HCT116 (cell line): ENCODE data around the gene CENPB. TPM values are rescaled to one million over a fixed set of nuclear protein-coding genes. Genes with fewer than 3 reads are reported as not detected.

ENCODE experiments used
- ATAC-seq: fragments of 200-7000 bp; cut with Tn5 transposase; 2 replicates; pipeline ENCODE4 v1.9.1; 2020; ENCODE audit warnings: mild to moderate bottlenecking, moderate library complexity
- BruUV-seq: library from RNA; stranded (reverse); fragments of 400-500 nt; replicated peaks from 2 replicates; lab custom pipeline; 2021; lab: Mats Ljungman, UMichigan
- CTCF ChIA-PET: fragments of 300-600 bp; sonication (Branson Sonifier 250); formaldehyde crosslinking; loops from one replicate; lab custom pipeline; 2021; ENCODE audit warnings: antibody characterized with exemption; lab: Charles Lee
- POLR2A ChIA-PET: fragments of 300-600, 350-600 bp; sonication (Branson Sonifier 250); formaldehyde crosslinking; loops from one replicate; lab custom pipeline; 2021; ENCODE audit warnings: antibody characterized with exemption; lab: Charles Lee
- RAD21 ChIA-PET, 2 experiments: fragments of 300-600 bp; sonication (Branson Sonifier 250); formaldehyde crosslinking; loops; one replicate each; lab custom pipeline; 2023; ENCODE audit warnings: low total read pairs in 2 of 2; ENCODE audit not compliant: uncharacterized antibody in 2 of 2, unreplicated experiment in 2 of 2, low non-redundant PET in 1 of 2; lab: Charles Lee
- DNase-seq: peaks from one replicate; pipeline ENCODE4 v3.0.0-alpha.2; 2010; ENCODE audit warnings: low read depth, low spot score
- H2AFZ ChIP-seq: fragments of 200-600 bp; shearing (Covaris generic), sonication (generic); 2 replicates; pipeline ENCODE4 v1.6.1; 2017; ENCODE audit warnings: low read depth, mixed run types, mixed read lengths, antibody characterized with exemption, low read length; ENCODE audit not compliant: poor library complexity, severe bottlenecking
- H3K27ac ChIP-seq: 2 replicates; pipeline ENCODE4 v1.5.1; 2012; ENCODE audit warnings: low read depth, low read length
- H3K27me3 ChIP-seq: fragments of 200-600 bp; sonication (generic); 2 replicates; pipeline ENCODE4 v1.6.1; 2016; ENCODE audit warnings: mixed run types, low read length, mixed read lengths; ENCODE audit not compliant: insufficient read depth
- H3K36me3 ChIP-seq, 2 experiments: fragments of 200-500 bp in 1 of 2; fragments of 200-600 bp in 1 of 2; sonication (Bioruptor generic) in 1 of 2; sonication (generic) in 1 of 2; 2 replicates each; pipeline versions ENCODE4 v1.5.1 to v1.6.1; 2014 to 2016; ENCODE audit warnings: low read length in 2 of 2, inconsistent platforms in 1 of 2, mixed read lengths in 1 of 2, mixed run types in 1 of 2; ENCODE audit not compliant: insufficient read depth in 2 of 2, control insufficient read depth in 1 of 2
- H3K4me1 ChIP-seq, 2 experiments: fragments of 200-600 bp in 1 of 2; sonication (generic) in 1 of 2; 2 replicates each; pipeline versions ENCODE4 v1.5.1 to v1.6.1; 2012 to 2017; ENCODE audit warnings: low read length in 2 of 2, inconsistent platforms in 1 of 2, mild to moderate bottlenecking in 1 of 2, mixed read lengths in 1 of 2, mixed run types in 1 of 2, moderate library complexity in 1 of 2; ENCODE audit not compliant: insufficient read depth in 2 of 2, control insufficient read depth in 1 of 2
- H3K4me2 ChIP-seq: fragments of 200-600 bp; sonication (generic); 2 replicates; pipeline ENCODE4 v1.6.1; 2017; ENCODE audit warnings: mixed run types, low read length, mixed read lengths
- H3K4me3 ChIP-seq, 2 experiments: fragments of 200-600 bp in 1 of 2; sonication (generic) in 1 of 2; replicated peaks in 1 of 2; 2 replicates each; pipeline ENCODE4 v1.5.1; 2011 to 2016; ENCODE audit warnings: low read length in 2 of 2, control low read depth in 1 of 2, low read depth in 1 of 2, mild to moderate bottlenecking in 1 of 2, mixed read lengths in 1 of 2, mixed run types in 1 of 2
- H3K79me2 ChIP-seq: fragments of 200-600 bp; sonication (generic); 2 replicates; pipeline ENCODE4 v1.6.1; 2017; ENCODE audit warnings: mild to moderate bottlenecking, mixed run types, low read length, moderate library complexity, mixed read lengths; ENCODE audit not compliant: insufficient read depth
- H3K9ac ChIP-seq: fragments of 200-600 bp; sonication (generic); 2 replicates; pipeline ENCODE4 v1.6.1; 2016; ENCODE audit warnings: low read length, mixed read lengths
- H3K9me2 ChIP-seq: fragments of 200-600 bp; sonication (generic), shearing (Covaris generic); 2 replicates; pipeline ENCODE4 v1.6.1; 2017; ENCODE audit warnings: mixed run types, mild to moderate bottlenecking, moderate library complexity; ENCODE audit not compliant: insufficient read depth
- H3K9me3 ChIP-seq, 2 experiments: fragments of 200-500 bp in 1 of 2; fragments of 200-600 bp in 1 of 2; sonication (Bioruptor generic) in 1 of 2; sonication (generic) in 1 of 2; 2 replicates each; pipeline ENCODE4 v1.6.1; 2014 to 2017; ENCODE audit warnings: low read length in 2 of 2, mixed read lengths in 2 of 2, inconsistent platforms in 1 of 2, low read depth in 1 of 2, mild to moderate bottlenecking in 1 of 2, mixed run types in 1 of 2, moderate library complexity in 1 of 2; ENCODE audit not compliant: control insufficient read depth in 1 of 2, insufficient read depth in 1 of 2
- H4K20me1 ChIP-seq: fragments of 200-600 bp; sonication (generic), shearing (Covaris generic); 2 replicates; pipeline ENCODE4 v1.6.1; 2017; ENCODE audit warnings: mixed run types, mild to moderate bottlenecking, moderate library complexity; ENCODE audit not compliant: insufficient read depth
- CBX3 ChIP-seq: IDR thresholded peaks from 2 replicates; pipeline ENCODE4 v1.6.1; 2012; ENCODE audit warnings: low read depth
- EZH2 ChIP-seq: fragments of 200-600 bp; sonication (generic); IDR thresholded peaks from 2 replicates; pipeline ENCODE4 v1.6.1; 2017; ENCODE audit warnings: antibody characterized with exemption, mixed run types
- EZH2phosphoT487 ChIP-seq: fragments of 200-600 bp; IDR thresholded peaks from 2 replicates; pipeline ENCODE4 v1.6.1; 2018; ENCODE audit warnings: antibody characterized with exemption, borderline replicate concordance
- SIN3A ChIP-seq: IDR thresholded peaks from 2 replicates; pipeline ENCODE4 v1.6.1; 2012; ENCODE audit warnings: low read depth
- SP1 ChIP-seq: IDR thresholded peaks from 2 replicates; pipeline ENCODE4 v1.6.1; 2012; ENCODE audit warnings: low read depth
- SRF ChIP-seq: IDR thresholded peaks from 2 replicates; pipeline ENCODE4 v1.6.1; 2012; ENCODE audit warnings: low read depth
- TCF7L2 ChIP-seq: IDR thresholded peaks from 2 replicates; pipeline ENCODE4 v1.7.0; 2011; ENCODE audit warnings: borderline replicate concordance, inconsistent platforms; ENCODE audit not compliant: insufficient read depth, insufficient read length; ENCODE audit errors: extremely low read depth
- ZBTB33 ChIP-seq: IDR thresholded peaks from 2 replicates; pipeline ENCODE4 v1.6.1; 2011; ENCODE audit warnings: mild to moderate bottlenecking, low read length, moderate library complexity; ENCODE audit not compliant: insufficient replicate concordance; ENCODE audit errors: extremely low read depth
- intact Hi-C: fragments of 100-400 bp; cut with micrococcal nuclease; formaldehyde crosslinking; loops from 2 replicates; pipeline ENCODE4 v1.10.0; 2022
- total RNA-seq: library from RNA; stranded (reverse); gene quantifications from one replicate; pipeline ENCODE4 v1.2.1, GENCODE V29; 2021; ENCODE audit not compliant: unreplicated experiment
- TF ChIP-seq, protein P1 (sequence below): IDR thresholded peaks from 2 replicates; pipeline ENCODE4 v1.6.1; 2012

The CENPB gene
- total RNA-seq, 1 experiment from 2014 or later: 67.2 TPM

DNA sequence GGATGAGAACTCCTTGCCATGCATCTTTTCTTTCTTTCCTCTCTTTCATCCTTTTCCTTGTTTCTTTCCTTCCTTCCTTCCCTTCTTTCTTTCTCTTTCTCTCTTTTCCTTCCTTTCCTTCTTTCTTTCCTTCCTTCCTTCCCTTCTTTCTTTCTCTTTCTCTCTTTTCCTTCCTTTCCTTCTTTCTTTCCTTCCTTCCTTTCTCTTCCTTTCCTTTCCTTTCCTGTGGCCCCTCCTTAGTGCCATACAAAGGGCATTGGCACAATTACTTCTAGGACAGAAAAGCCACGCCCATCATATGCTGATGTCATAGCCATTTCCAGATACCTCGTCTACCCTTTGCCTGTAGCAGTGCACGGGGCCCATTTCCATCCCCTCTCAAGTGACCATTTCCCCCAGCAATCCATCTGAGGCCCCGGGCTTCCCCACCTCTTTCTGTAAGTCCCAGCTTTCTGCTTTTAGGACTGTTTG lies 2.2 kb upstream of the CENPB start:
- Histone ChIP-seq H3K27ac (no peak overlapping the region), H3K4me3 (peak overlapping the region in 1 of 2 experiments; percentile 16; a peak in 1 of 4 replicates), H3K27me3 (no peaks in the 10 kb centered on the region), H2AFZ (no peak overlapping the region), H3K79me2 (peaks cover 24% of the 10 kb centered on the region), H3K4me2 (peak overlapping the region; percentile 56), H3K9me2 (no peaks in the 10 kb centered on the region), H4K20me1 (no peaks in the 10 kb centered on the region), H3K9ac (peak overlapping the region; percentile 28; the same call in 1 of the 2 replicates), H3K9me3 (no peaks in the 10 kb centered on the region), H3K4me1 (peaks cover 25 to 40% of the 10 kb centered on the region in 2 experiments), H3K36me3 (peaks cover 0 to 8% of the 10 kb centered on the region in 2 experiments; a peak in 1 of 4 replicates)
- DNase-seq (no peak), ATAC-seq (peak; percentile 57)
- BruUV-seq: no TSS peak
- ChIA-PET CTCF (interaction anchor here (2.2 kb wide), 1 partner anchor 30 kb away, joined by 10 read pairs; no protein-coding TSS in a partner anchor), POLR2A (interaction anchor here (0.6 to 0.9 kb wide), 2 partner anchors 25 to 49 kb away, joined by 3 to 6 read pairs; no protein-coding TSS in a partner anchor), RAD21 (no interaction called here)
- no peak for TF ChIP-seq EZH2phosphoT487
- no peak for TF ChIP-seq EZH2
- no peak for TF ChIP-seq SRF
- TF ChIP-seq SP1: no peak
- no peak for TF ChIP-seq ZBTB33
- no peak for TF ChIP-seq TCF7L2
- no peak for TF ChIP-seq SIN3A
- TF ChIP-seq, protein P1, sequence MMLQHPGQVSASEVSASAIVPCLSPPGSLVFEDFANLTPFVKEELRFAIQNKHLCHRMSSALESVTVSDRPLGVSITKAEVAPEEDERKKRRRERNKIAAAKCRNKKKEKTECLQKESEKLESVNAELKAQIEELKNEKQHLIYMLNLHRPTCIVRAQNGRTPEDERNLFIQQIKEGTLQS: no peak
- TF ChIP-seq CBX3: no peak
- intact Hi-C loops: loop anchor here (1.0 to 5.0 kb wide), 2 partner anchors 30 to 299 kb away; no protein-coding TSS in a partner anchor
